ENCODE measurements around the gene SERTAD1. TPM values are rescaled to one million over a fixed set of nuclear protein-coding genes. Genes with fewer than 3 reads are reported as not detected.

Gene SERTAD1
- total and polyA plus RNA-seq, 2 of the 4 experiments (the other 2 are of a cell fraction): 21.1 to 27.4 TPM

DNA sequence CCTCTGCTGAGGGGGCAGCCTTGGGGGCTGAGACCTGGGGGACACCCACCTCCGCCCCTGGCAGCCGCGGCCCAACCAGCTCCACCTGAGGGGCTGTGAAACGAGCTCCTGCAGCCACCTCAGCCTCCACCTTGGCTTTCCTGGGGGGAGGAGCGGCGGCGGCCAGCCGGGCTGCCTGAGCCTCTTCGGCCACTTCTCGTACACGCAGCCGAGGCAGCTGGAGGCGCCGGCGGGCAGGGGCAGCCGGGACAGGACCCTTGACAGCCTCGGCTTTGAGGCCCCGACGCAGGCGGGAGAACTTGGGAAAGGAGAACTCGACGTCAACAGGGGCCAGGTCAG, 28.3 kb downstream of the SERTAD1 start:
- DNase-seq: no peak
- no peak overlapping the region for H2AK5ac ChIP-seq (ENCODE audit: low read depth, low read length)
- no peak overlapping the region for H2BK20ac ChIP-seq (ENCODE audit: low read depth, low read length)
- H2BK15ac ChIP-seq (ENCODE audit: low read depth, low read length): no peak overlapping the region
- no peak overlapping the region for H3K56ac ChIP-seq (ENCODE audit: extremely low read depth, insufficient read depth, low read length)
- no peak overlapping the region for H4K91ac ChIP-seq (ENCODE audit: insufficient read depth, low read depth, low read length)
- no peaks in the 10 kb centered on the region for H3K9me1 ChIP-seq (ENCODE audit: insufficient read depth, low read length)
- intact Hi-C loops (cut with micrococcal nuclease): no loop called here
- no peaks in the 10 kb centered on the region for H3K9me3 ChIP-seq (ENCODE audit: control insufficient read depth, insufficient read depth, low read length)
- no peak overlapping the region for H3K23ac ChIP-seq (ENCODE audit: low read depth, low read length)
- no peaks in the 10 kb centered on the region for H3K4me1 ChIP-seq (ENCODE audit: control insufficient read depth, insufficient read depth, low read length)
- ChIA-PET POLR2A (ENCODE audit: unreplicated experiment) (no interaction called here), CTCF (no interaction called here)
- dilution Hi-C loops (cut with HindIII; ENCODE audit: low sequenced_read_pairs, unreplicated experiment): no loop called here
- no TSS peak for BruUV-seq (replicated peaks)
- no peak overlapping the region for H3K14ac ChIP-seq (replicated peaks; ENCODE audit: low read depth, low read length)
- H3K4me2 ChIP-seq (ENCODE audit: low read depth, low read length): no peak overlapping the region
- 95% methylated on average over 11 of the region's 22 CpGs; no CpG with 5 or more reads in 1 of the 2 experiments for WGBS, 2 experiments (ENCODE audit: extremely low coverage in 2 of 2, insufficient read length in 1 of 2)
- H3K27ac ChIP-seq (ENCODE audit: insufficient read depth, low read length): no peak overlapping the region
- H2BK120ac ChIP-seq (ENCODE audit: low read depth, low read length): no peak overlapping the region
- no peak overlapping the region for H3K4ac ChIP-seq (ENCODE audit: low read depth, low read length)
- H2AFZ ChIP-seq (replicated peaks; ENCODE audit: low read length, poor library complexity): no peak overlapping the region
- H4K20me1 ChIP-seq (ENCODE audit: insufficient read depth, low read length): no peaks in the 10 kb centered on the region
- no peak overlapping the region for H2AK9ac ChIP-seq (replicated peaks; ENCODE audit: low read depth, low read length, poor library complexity)
- no peaks in the 10 kb centered on the region for H3K36me3 ChIP-seq (ENCODE audit: control insufficient read depth, insufficient read depth, low read length)
- 0 out of 4 replicates have a peak, but pooled peaks cover 0 to 3% of the 10 kb centered on the region in 2 experiments for H3K79me1 ChIP-seq (ENCODE audit: low read depth in 1 of 2, low read length in 2 of 2)
- in situ Hi-C loops (cut with MboI; ENCODE audit: low sequenced_read_pairs): no loop called here
- no peak for ATAC-seq (ENCODE audit: low read depth)
- H4K8ac ChIP-seq (ENCODE audit: low read depth in 2 of 2, low read length in 2 of 2): no peak overlapping the region
- H3K18ac ChIP-seq (ENCODE audit: low read depth, low read length): no peak overlapping the region
- H3K9ac ChIP-seq (ENCODE audit: low read depth, low read length): no peak overlapping the region
- TF ChIP-seq NFE2L2 (IDR thresholded peaks at IDR 0.05; ENCODE audit: low read depth, low read length) (no peak), MAZ (IDR thresholded peaks at IDR 0.05; ENCODE audit: borderline replicate concordance, low read depth, low read length) (no peak), MXI1 (IDR thresholded peaks at IDR 0.05; ENCODE audit: borderline replicate concordance, low read depth, low read length) (no peak), CEBPB (IDR thresholded peaks at IDR 0.05; ENCODE audit: low read depth, low read length) (no peak), FOS (IDR thresholded peaks at IDR 0.05; ENCODE audit: low read depth, low read length) (no peak), RCOR1 (IDR thresholded peaks at IDR 0.05; ENCODE audit: insufficient replicate concordance, low read length) (no peak), BHLHE40 (IDR thresholded peaks at IDR 0.05; ENCODE audit: low read depth, low read length) (no peak), USF2 (IDR thresholded peaks at IDR 0.05; ENCODE audit: low read depth, low read length) (no peak), POLR2A (IDR thresholded peaks at IDR 0.05; ENCODE audit: low read depth, low read length) (no peak), MAFK (IDR thresholded peaks at IDR 0.05; ENCODE audit: low read depth, low read length) (no peak), CTCF (conservative IDR thresholded peaks at IDR 0.05; ENCODE audit: low read depth, low read length) (no peak), CHD1 (IDR thresholded peaks at IDR 0.05; ENCODE audit: low read depth, low read length) (no peak), SMC3 (IDR thresholded peaks at IDR 0.05; ENCODE audit: low read depth, low read length) (no peak), RFX5 (IDR thresholded peaks at IDR 0.05; ENCODE audit: low read depth, low read length) (no peak), RAD21 (IDR thresholded peaks at IDR 0.05; ENCODE audit: low read length) (no peak)
- TF ChIP-seq, protein P1, sequence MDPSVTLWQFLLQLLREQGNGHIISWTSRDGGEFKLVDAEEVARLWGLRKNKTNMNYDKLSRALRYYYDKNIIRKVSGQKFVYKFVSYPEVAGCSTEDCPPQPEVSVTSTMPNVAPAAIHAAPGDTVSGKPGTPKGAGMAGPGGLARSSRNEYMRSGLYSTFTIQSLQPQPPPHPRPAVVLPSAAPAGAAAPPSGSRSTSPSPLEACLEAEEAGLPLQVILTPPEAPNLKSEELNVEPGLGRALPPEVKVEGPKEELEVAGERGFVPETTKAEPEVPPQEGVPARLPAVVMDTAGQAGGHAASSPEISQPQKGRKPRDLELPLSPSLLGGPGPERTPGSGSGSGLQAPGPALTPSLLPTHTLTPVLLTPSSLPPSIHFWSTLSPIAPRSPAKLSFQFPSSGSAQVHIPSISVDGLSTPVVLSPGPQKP (IDR thresholded peaks at IDR 0.05; ENCODE audit: borderline replicate concordance, low read depth, low read length): no peak
- H2BK5ac ChIP-seq (ENCODE audit: low read depth, low read length, poor library complexity, severe bottlenecking): no peak overlapping the region
- H3K27me3 ChIP-seq (ENCODE audit: control insufficient read depth, insufficient read depth, low read length): no peaks in the 10 kb centered on the region
- no peak overlapping the region for H4K5ac ChIP-seq (ENCODE audit: low read depth, low read length)
- no peak overlapping the region for H3K4me3 ChIP-seq (ENCODE audit: insufficient read depth, low read depth, low read length)

Measured in IMR-90 (cell line).